Smooth muscle cell (in vitro differentiated cells): ENCODE data around the gene MBTD1. TPM values are rescaled to one million over a fixed set of nuclear protein-coding genes. Genes with fewer than 3 reads are reported as not detected.

ENCODE experiments used
- DNase-seq: peaks from one replicate; lab custom pipeline; 2025; ENCODE audit not compliant: unreplicated experiment; lab: John Stamatoyannopoulos, UW
- H2AFZ ChIP-seq: fragments of 200-600 bp; sonication (generic); 2 replicates; pipeline ENCODE4 v1.6.0; 2016; ENCODE audit warnings: antibody characterized with exemption, low read depth, mild to moderate bottlenecking
- H3F3A ChIP-seq: fragments of 200-600 bp; sonication (generic); 2 replicates; pipeline ENCODE4 v1.6.0; 2017; ENCODE audit warnings: antibody characterized with exemption, low read depth
- H3K27ac ChIP-seq: fragments of 200-600 bp; sonication (generic); 2 replicates; pipeline ENCODE4 v1.5.1; 2016; ENCODE audit warnings: low read depth, mild to moderate bottlenecking
- H3K27me3 ChIP-seq: fragments of 200-600 bp; sonication (generic); 2 replicates; pipeline ENCODE4 v1.6.1; 2016; ENCODE audit warnings: low read depth, mild to moderate bottlenecking
- H3K36me3 ChIP-seq: fragments of 200-600 bp; sonication (generic); 2 replicates; pipeline ENCODE4 v1.5.1; 2016; ENCODE audit warnings: low read depth
- H3K4me1 ChIP-seq: fragments of 200-600 bp; sonication (generic); 2 replicates; pipeline ENCODE4 v1.5.1; 2016; ENCODE audit warnings: low read depth
- H3K4me2 ChIP-seq: fragments of 200-600 bp; sonication (generic); 2 replicates; pipeline ENCODE4 v1.6.0; 2016; ENCODE audit warnings: mild to moderate bottlenecking
- H3K4me3 ChIP-seq: fragments of 200-600 bp; sonication (generic); 2 replicates; pipeline ENCODE4 v1.5.1; 2016; ENCODE audit warnings: mild to moderate bottlenecking
- H3K79me2 ChIP-seq: fragments of 200-600 bp; sonication (generic); 2 replicates; pipeline ENCODE4 v1.6.0; 2016; ENCODE audit warnings: low read depth, mild to moderate bottlenecking
- H3K9ac ChIP-seq: fragments of 200-600 bp; sonication (generic); 2 replicates; pipeline ENCODE4 v1.6.0; 2016; ENCODE audit warnings: low read depth
- H3K9me3 ChIP-seq: fragments of 200-600 bp; sonication (generic); replicated peaks from 2 replicates; pipeline ENCODE4 v1.5.1; 2016; ENCODE audit warnings: low read depth
- H4K20me1 ChIP-seq: fragments of 200-600 bp; sonication (generic); 2 replicates; pipeline ENCODE4 v1.6.0; 2016; ENCODE audit warnings: low read depth
- WGBS: methylation state at CpG from one replicate; pipeline ENCODE4 v1.1.7; 2016; ENCODE audit warnings: low lambda C conversion rate; 5-methylcytosine and 5-hydroxymethylcytosine counted together
- polyA plus RNA-seq: library from polyadenylated mRNA; unstranded; fragments of >200 nt; fragmentation: Nextera tagmentation; extraction: Ambion mirVana; gene quantifications from 2 replicates; pipeline ENCODE4 v1.2.1, GENCODE V29; 2016
- total RNA-seq: library from RNA; depleted of rRNA; stranded (reverse); fragments of >200 nt; gene quantifications from 2 replicates; pipeline ENCODE4 v1.2.3, GENCODE V29; 2014
- TF ChIP-seq, protein P1 (sequence below): fragments of 200-600 bp; sonication (generic); IDR thresholded peaks from 2 replicates; pipeline ENCODE4 v1.5.1; 2017; ENCODE audit warnings: borderline replicate concordance, mild to moderate bottlenecking, antibody characterized with exemption; ENCODE audit not compliant: insufficient read depth, poor library complexity, severe bottlenecking

The MBTD1 gene
- total and polyA plus RNA-seq, 2 experiments from 2014 or later = 1.3 to 11.3 TPM

DNA sequence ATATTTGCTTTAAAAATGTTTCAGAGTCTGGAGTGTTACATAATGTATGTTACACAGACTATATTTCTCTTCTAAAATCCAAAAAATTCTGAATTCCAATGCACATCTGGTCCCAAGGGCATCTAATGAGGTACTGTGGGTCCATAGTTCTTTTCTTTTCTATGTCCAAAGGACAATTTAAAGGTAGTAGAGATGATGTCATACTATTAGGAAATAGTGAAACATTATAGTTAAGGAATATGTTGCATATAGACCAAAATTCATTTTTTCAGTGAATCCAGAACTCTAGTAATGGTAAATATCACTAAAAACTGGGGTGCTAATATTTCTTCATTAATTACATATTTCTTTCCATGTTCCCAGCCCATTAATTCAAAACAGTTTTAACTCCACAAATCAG lies 70.7 kb downstream of the MBTD1 start:
- no peaks in the 10 kb centered on the region for H3K79me2 ChIP-seq
- TF ChIP-seq, protein P1, sequence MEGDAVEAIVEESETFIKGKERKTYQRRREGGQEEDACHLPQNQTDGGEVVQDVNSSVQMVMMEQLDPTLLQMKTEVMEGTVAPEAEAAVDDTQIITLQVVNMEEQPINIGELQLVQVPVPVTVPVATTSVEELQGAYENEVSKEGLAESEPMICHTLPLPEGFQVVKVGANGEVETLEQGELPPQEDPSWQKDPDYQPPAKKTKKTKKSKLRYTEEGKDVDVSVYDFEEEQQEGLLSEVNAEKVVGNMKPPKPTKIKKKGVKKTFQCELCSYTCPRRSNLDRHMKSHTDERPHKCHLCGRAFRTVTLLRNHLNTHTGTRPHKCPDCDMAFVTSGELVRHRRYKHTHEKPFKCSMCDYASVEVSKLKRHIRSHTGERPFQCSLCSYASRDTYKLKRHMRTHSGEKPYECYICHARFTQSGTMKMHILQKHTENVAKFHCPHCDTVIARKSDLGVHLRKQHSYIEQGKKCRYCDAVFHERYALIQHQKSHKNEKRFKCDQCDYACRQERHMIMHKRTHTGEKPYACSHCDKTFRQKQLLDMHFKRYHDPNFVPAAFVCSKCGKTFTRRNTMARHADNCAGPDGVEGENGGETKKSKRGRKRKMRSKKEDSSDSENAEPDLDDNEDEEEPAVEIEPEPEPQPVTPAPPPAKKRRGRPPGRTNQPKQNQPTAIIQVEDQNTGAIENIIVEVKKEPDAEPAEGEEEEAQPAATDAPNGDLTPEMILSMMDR = no peak
- no peaks in the 10 kb centered on the region for H3K9me3 ChIP-seq
- H2AFZ ChIP-seq = no peak overlapping the region
- no peak overlapping the region for H3K9ac ChIP-seq
- no peak overlapping the region for H3K4me3 ChIP-seq
- peaks cover 17% of the 10 kb centered on the region for H3K36me3 ChIP-seq
- no peak overlapping the region for H3K27ac ChIP-seq
- DNase-seq = no peak
- H4K20me1 ChIP-seq = no peaks in the 10 kb centered on the region
- H3F3A ChIP-seq = no peaks in the 10 kb centered on the region
- no peaks in the 10 kb centered on the region for H3K27me3 ChIP-seq
- no peaks in the 10 kb centered on the region for H3K4me1 ChIP-seq
- H3K4me2 ChIP-seq = no peak overlapping the region

DNA sequence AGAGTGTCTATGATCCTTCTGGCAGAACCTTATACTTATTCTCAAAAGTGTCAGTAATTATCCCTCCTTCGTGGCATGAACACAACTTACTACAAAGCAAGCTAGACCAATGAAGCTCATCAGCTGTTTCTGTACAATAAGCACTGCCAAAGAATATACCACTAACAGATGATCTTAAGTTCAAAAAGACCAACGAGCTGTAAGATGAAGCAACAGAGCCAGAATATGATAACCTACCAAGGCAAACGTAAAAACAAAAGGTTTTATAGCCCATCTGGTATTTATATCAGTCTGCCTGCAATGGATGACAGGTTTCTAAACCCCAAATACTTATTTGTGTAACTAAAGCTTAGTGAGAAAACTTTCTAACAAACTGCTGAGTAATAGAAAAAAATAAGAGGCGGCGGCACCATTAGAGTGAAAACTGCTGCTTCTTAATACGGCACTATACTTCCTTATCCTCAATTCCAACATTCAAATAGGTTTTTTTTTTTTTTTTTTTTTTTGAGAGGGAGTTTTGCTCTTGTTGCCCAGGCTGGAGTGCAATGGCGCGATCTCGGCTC lies 71.5 kb downstream of the MBTD1 start:
- H3K4me1 ChIP-seq = no peaks in the 10 kb centered on the region
- H4K20me1 ChIP-seq = no peaks in the 10 kb centered on the region
- H3K27ac ChIP-seq = no peak overlapping the region
- H3K9ac ChIP-seq = no peak overlapping the region
- WGBS = 75% methylated on average over 9 of the region's 9 CpGs
- no peak for DNase-seq
- no peak overlapping the region for H3K4me3 ChIP-seq
- H3K4me2 ChIP-seq = no peak overlapping the region
- TF ChIP-seq, protein P1 = no peak
- H3K36me3 ChIP-seq = peaks cover 17% of the 10 kb centered on the region
- H3K79me2 ChIP-seq = no peaks in the 10 kb centered on the region
- no peaks in the 10 kb centered on the region for H3F3A ChIP-seq
- H2AFZ ChIP-seq = no peak overlapping the region
- H3K9me3 ChIP-seq = no peaks in the 10 kb centered on the region
- H3K27me3 ChIP-seq = no peaks in the 10 kb centered on the region

GRCh38 chr17:51185763-51186332 lies 74.0 kb downstream of the MBTD1 start:
- no peaks in the 10 kb centered on the region for H4K20me1 ChIP-seq
- H2AFZ ChIP-seq = no peak overlapping the region
- no peaks in the 10 kb centered on the region for H3K36me3 ChIP-seq
- H3K27me3 ChIP-seq = no peaks in the 10 kb centered on the region
- DNase-seq = no peak
- H3K4me2 ChIP-seq = no peak overlapping the region
- 89% methylated on average over 8 of the region's 8 CpGs for WGBS
- H3K4me3 ChIP-seq = no peak overlapping the region
- no peak overlapping the region for H3K9ac ChIP-seq
- TF ChIP-seq, protein P1 = no peak
- no peaks in the 10 kb centered on the region for H3K79me2 ChIP-seq
- H3F3A ChIP-seq = no peaks in the 10 kb centered on the region
- H3K9me3 ChIP-seq = no peaks in the 10 kb centered on the region
- no peaks in the 10 kb centered on the region for H3K4me1 ChIP-seq
- H3K27ac ChIP-seq = no peak overlapping the region

DNA sequence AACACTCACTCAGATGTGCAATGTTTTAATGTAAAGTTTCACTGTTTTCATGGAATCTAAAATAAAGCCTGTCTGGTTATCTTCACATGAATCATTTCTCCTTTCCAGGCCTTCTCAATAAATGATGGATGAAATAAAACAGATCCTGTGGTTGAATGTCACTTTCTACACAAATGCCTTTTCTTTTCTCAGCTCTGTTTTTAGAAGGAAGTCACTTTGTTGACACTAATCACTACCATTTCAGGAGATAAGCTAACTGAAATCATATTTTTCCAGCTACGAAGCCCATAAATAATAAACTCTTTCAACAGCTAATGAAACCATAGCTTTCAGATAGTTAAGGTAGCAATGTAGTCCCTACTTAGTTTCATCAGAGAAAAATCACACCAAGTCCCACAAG lies 75.7 kb downstream of the MBTD1 start:
- Histone ChIP-seq H3F3A (no peaks in the 10 kb centered on the region), H3K27ac (no peak overlapping the region), H3K79me2 (no peaks in the 10 kb centered on the region), H3K9ac (no peak overlapping the region), H2AFZ (no peak overlapping the region), H3K9me3 (no peaks in the 10 kb centered on the region), H3K4me1 (no peaks in the 10 kb centered on the region), H4K20me1 (no peaks in the 10 kb centered on the region), H3K36me3 (no peaks in the 10 kb centered on the region), H3K4me3 (no peak overlapping the region), H3K4me2 (no peak overlapping the region), H3K27me3 (no peaks in the 10 kb centered on the region)
- no peak for DNase-seq
- TF ChIP-seq, protein P1 = no peak
- 33% methylated on average over 1 of the region's 1 CpG for WGBS
